Upper lobe of left lung (tissue), 6 donors: ENCODE results near the gene LIMCH1. TPM values are rescaled to one million over a fixed set of nuclear protein-coding genes. Genes with fewer than 3 reads are reported as not detected.
"Not testable (repeated sequence)": the region's sequence is repeated elsewhere in the genome, so short reads cannot be mapped to it uniquely, and the experiment has no call there.

ENCODE experiments used
- ATAC-seq, 2 donors: fragments of 200-7000 bp; cut with Tn5 transposase; one replicate each; pipeline ENCODE4 v1.9.1; 2022; ENCODE audit warnings: mild to moderate bottlenecking in 2 of 2, moderate library complexity in 2 of 2; ENCODE audit not compliant: low FRiP score in 2 of 2
- DNase-seq, 2 donors: peaks; one replicate each; pipeline ENCODE4 v3.0.0-alpha.2; 2019 to 2020
- H3K27ac ChIP-seq, 4 donors: fragments of 200-600 bp; sonication (generic); one replicate each; pipeline ENCODE4 v1.5.1; 2016 to 2019
- H3K27me3 ChIP-seq, 4 donors: fragments of 200-600 bp; sonication (generic); one replicate each; pipeline ENCODE4 v1.5.1; 2017 to 2019
- H3K36me3 ChIP-seq, 4 donors: fragments of 200-600 bp; sonication (generic); one replicate each; pipeline ENCODE4 v1.5.1; 2016 to 2019
- H3K4me1 ChIP-seq, 4 donors: fragments of 200-600 bp; sonication (generic); one replicate each; pipeline ENCODE4 v1.5.1; 2018 to 2019
- H3K4me3 ChIP-seq, 4 donors: fragments of 200-600 bp; sonication (generic); one replicate each; pipeline ENCODE4 v1.5.1; 2017 to 2019; ENCODE audit warnings: mild to moderate bottlenecking in 2 of 4, moderate library complexity in 1 of 4
- H3K9me3 ChIP-seq, 4 donors: fragments of 200-600 bp; sonication (generic); one replicate each; pipeline ENCODE4 v1.5.1; 2018 to 2019
- EP300 ChIP-seq, 4 donors: sonication (generic); formaldehyde crosslinking; IDR thresholded peaks; one replicate each; pipeline ENCODE4 v1.5.1; 2017; ENCODE audit warnings: antibody characterized with exemption in 4 of 4, control low read depth in 2 of 4
- POLR2A ChIP-seq, 4 donors: fragments of 450-650 bp; IDR thresholded peaks; one replicate each; pipeline ENCODE4 v1.5.1; 2016 to 2017; ENCODE audit warnings: antibody characterized with exemption in 4 of 4, mild to moderate bottlenecking in 2 of 4
- POLR2AphosphoS5 ChIP-seq, 2 donors: sonication (generic); formaldehyde crosslinking; IDR thresholded peaks; one replicate each; pipeline ENCODE4 v1.5.1; 2017; ENCODE audit warnings: antibody characterized with exemption in 2 of 2
- WGBS, 2 donors: methylation state at CpG; one replicate each; pipeline ENCODE4 v1.1.5; 2017 to 2018; 5-methylcytosine and 5-hydroxymethylcytosine counted together
- total RNA-seq, 6 donors: library from RNA; depleted of rRNA in 4 of 6; stranded (reverse); fragments of >200 nt in 4 of 6; gene quantifications; one replicate each; pipeline versions ENCODE4 v1.1.0 to v1.2.1, GENCODE V29; 2016 to 2021
- TF ChIP-seq, protein P1 (sequence below), 6 experiments: fragments of 450-650 bp in 4 of 6; fragments of 200-600 bp in 2 of 6; sonication (generic) in 2 of 6; IDR thresholded peaks; one replicate each; pipeline ENCODE4 v1.5.1; 2016 to 2019; ENCODE audit warnings: antibody characterized with exemption in 6 of 6
- donor health status: DM: no; HTN: no; CAD: no; lungs with moderate emphysema.
- donor health status: DM: no; HTN: yes; CAD: no; lungs with severe emphysema.

LIMCH1 gene
- total RNA-seq, 6 donors from 2014 or later = 231 to 598 (median 331) TPM

DNA sequence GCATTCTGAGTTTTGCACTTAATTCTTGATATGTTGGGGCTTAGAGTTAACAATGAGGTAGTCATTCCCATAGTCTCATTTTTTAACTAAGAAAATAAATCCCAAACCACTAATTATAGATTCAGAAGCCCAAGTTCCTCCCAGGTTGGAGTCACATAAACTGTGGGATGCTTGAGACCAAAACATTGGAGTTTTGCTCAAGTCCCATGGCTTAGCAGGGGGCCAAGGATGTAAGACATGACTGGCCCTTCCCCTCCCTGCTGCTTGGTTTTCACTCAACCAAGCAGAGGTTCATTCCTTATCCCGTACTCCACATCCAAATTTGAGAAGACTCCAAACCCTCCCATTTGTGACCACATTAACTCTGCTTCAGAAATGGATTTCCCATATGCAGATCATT lies 101.3 kb downstream of the LIMCH1 start:
- Histone ChIP-seq H3K36me3 (no peaks in the 10 kb centered on the region), H3K9me3 (no peaks in the 10 kb centered on the region), H3K27ac (no peak overlapping the region), H3K4me3 (no peak overlapping the region), H3K4me1 (peaks cover 0 to 16% (median 13%) of the 10 kb centered on the region in 4 donors), H3K27me3 (no peaks in the 10 kb centered on the region)
- TF ChIP-seq POLR2AphosphoS5 (IDR thresholded peaks at IDR 0.05) = no peak
- TF ChIP-seq POLR2A (IDR thresholded peaks at IDR 0.05) = no peak
- no peak for TF ChIP-seq EP300 (IDR thresholded peaks at IDR 0.05)
- TF ChIP-seq, protein P1, sequence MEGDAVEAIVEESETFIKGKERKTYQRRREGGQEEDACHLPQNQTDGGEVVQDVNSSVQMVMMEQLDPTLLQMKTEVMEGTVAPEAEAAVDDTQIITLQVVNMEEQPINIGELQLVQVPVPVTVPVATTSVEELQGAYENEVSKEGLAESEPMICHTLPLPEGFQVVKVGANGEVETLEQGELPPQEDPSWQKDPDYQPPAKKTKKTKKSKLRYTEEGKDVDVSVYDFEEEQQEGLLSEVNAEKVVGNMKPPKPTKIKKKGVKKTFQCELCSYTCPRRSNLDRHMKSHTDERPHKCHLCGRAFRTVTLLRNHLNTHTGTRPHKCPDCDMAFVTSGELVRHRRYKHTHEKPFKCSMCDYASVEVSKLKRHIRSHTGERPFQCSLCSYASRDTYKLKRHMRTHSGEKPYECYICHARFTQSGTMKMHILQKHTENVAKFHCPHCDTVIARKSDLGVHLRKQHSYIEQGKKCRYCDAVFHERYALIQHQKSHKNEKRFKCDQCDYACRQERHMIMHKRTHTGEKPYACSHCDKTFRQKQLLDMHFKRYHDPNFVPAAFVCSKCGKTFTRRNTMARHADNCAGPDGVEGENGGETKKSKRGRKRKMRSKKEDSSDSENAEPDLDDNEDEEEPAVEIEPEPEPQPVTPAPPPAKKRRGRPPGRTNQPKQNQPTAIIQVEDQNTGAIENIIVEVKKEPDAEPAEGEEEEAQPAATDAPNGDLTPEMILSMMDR (IDR thresholded peaks at IDR 0.05) = no peak
- no peak for ATAC-seq
- 88 to 90% methylated on average over 1 of the region's 1 CpG for WGBS, 2 donors
- no peak for DNase-seq

DNA sequence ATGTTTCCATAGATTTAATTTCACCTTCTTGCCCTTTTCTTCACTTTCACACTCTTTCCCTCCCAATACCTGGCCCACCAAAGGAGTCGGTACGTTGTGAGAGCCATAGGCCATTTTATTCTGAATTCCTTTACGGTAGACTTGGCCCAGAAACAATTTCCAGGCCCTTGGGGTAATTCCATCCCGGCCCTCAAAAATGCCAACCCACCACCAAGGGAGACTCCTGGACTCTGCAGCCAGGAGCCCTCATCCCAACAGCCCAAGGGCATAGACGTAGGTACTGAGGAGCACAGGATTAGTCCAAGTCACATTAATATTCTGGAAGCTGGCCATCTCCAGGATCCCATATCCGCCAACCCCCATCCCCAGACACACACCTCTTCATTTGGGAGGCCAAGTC lies 102.9 kb downstream of the LIMCH1 start:
- no peak for DNase-seq
- no peak overlapping the region for H3K4me3 ChIP-seq
- H3K27ac ChIP-seq = no peak overlapping the region
- 88% methylated on average over 6 of the region's 6 CpGs for WGBS, 2 donors
- no peaks in the 10 kb centered on the region for H3K36me3 ChIP-seq
- peaks cover 0 to 25% (median 16%) of the 10 kb centered on the region in 4 donors for H3K4me1 ChIP-seq
- H3K27me3 ChIP-seq = no peaks in the 10 kb centered on the region
- ATAC-seq = no peak
- H3K9me3 ChIP-seq = no peaks in the 10 kb centered on the region
- TF ChIP-seq, protein P1 (IDR thresholded peaks at IDR 0.05) = no peak
- no peak for TF ChIP-seq POLR2A (IDR thresholded peaks at IDR 0.05)
- TF ChIP-seq POLR2AphosphoS5 (IDR thresholded peaks at IDR 0.05) = no peak

DNA sequence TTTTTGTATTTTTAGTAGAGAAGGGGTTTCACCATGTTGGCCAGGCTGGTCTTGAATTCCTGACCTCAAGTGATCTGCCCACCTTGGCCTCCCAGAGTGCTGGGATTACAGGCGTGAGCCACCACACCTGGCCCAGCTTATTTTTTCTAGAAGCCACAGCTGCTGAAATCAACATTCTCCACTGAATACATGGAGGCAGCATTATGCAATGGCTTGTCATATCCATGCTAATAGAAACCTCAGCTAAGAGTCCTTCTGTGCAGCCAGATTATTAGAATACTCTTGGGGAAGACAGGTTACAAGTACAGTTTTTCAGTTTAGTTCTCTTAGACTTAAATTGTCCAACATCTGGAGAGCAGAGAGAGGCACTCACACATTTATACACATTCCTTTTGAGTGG lies 104.8 kb downstream of the LIMCH1 start:
- peaks cover 0 to 25% (median 16%) of the 10 kb centered on the region in 4 donors for H3K4me1 ChIP-seq
- H3K9me3 ChIP-seq, ATAC-seq, DNase-seq, H3K4me3 ChIP-seq, H3K27me3 ChIP-seq: not testable (repeated sequence)
- WGBS, 2 donors = 88 to 91% methylated on average over 1 of the region's 1 CpG
- H3K27ac ChIP-seq = peak overlapping the region in 1 of 4 donors; percentile 14
- peaks cover 4 to 15% (median 6%) of the 10 kb centered on the region in 4 donors for H3K36me3 ChIP-seq

DNA sequence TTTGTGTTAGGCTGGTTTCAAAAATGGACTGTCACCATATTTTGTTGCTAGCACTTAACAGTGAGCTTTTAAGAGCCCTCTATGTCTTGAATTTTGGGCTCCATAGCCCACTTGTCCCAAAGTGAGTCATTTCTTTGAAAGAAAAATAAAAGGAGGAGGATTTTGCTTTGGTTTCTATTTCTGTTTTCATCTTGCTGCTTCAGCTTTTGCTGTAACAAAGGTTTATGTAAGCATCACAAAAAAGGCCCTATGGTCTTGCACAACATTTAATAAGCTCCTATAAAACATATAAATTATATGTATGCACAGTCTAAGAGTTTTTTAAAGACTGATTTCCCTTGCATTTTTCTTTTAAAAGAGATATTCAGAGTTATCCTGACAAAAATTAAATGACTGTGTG lies 105.4 kb downstream of the LIMCH1 start:
- no peak overlapping the region for H3K4me3 ChIP-seq
- ATAC-seq (no peak), DNase-seq (no peak)
- no peak overlapping the region for H3K27ac ChIP-seq
- TF ChIP-seq POLR2AphosphoS5 (IDR thresholded peaks at IDR 0.05) (no peak), POLR2A (IDR thresholded peaks at IDR 0.05) (no peak), EP300 (IDR thresholded peaks at IDR 0.05) (no peak)
- TF ChIP-seq, protein P1 (IDR thresholded peaks at IDR 0.05) = no peak
- H3K9me3 ChIP-seq = no peaks in the 10 kb centered on the region
- peaks cover 4 to 19% (median 6%) of the 10 kb centered on the region in 4 donors for H3K36me3 ChIP-seq
- no peaks in the 10 kb centered on the region for H3K27me3 ChIP-seq
- H3K4me1 ChIP-seq = peaks cover 0 to 25% (median 16%) of the 10 kb centered on the region in 4 donors

DNA sequence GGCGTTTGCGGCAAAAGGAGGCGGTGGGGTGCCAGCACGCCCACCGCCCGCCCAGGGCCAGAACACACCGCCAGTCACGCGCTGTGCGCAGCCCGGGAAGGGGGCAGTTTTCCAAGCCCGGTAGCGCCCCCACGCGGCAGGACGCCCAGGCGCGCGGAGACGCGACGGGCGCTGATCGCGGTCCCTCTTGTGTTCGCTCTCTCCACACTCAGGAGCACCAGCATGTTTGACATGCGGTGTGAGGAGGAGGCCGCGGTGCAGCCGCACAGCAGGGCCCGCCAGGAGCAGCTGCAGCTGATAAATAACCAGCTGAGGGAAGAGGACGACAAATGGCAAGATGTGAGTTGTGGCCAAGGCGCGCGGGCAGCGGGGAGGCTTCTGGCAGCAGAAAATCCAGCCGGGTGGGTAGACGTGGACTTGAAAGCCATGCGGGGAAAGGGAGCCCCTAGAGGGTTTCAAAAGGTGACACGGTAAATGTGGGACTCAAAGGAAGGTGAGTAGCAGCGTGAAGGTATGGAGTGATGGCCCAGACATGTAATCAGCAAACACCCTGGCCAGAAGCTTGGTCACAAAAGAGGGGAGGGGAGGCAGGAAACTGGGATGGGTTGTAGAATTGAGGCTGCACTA lies 106.4 kb downstream of the LIMCH1 start:
- no peak overlapping the region for H3K4me3 ChIP-seq
- ATAC-seq (peak; percentile 79 to 90), DNase-seq (peak; percentile 61 to 96)
- H3K27me3 ChIP-seq = no peaks in the 10 kb centered on the region
- H3K27ac ChIP-seq = peak overlapping the region; percentile 10 to 18 (median 12)
- WGBS, 2 donors = 22 to 31% methylated on average over 22 to 41 of the region's 41 CpGs
- TF ChIP-seq POLR2A (IDR thresholded peaks at IDR 0.05) (no peak), POLR2AphosphoS5 (IDR thresholded peaks at IDR 0.05) (peak; percentile 43 to 48), EP300 (IDR thresholded peaks at IDR 0.05) (no peak)
- TF ChIP-seq, protein P1 (IDR thresholded peaks at IDR 0.05) = peak; percentile 79 to 91 (median 84)
- no peaks in the 10 kb centered on the region for H3K9me3 ChIP-seq
- peaks cover 4 to 19% (median 6%) of the 10 kb centered on the region in 4 donors for H3K36me3 ChIP-seq
- H3K4me1 ChIP-seq = peaks cover 0 to 25% (median 16%) of the 10 kb centered on the region in 4 donors
